NCI-H1105 treated with DMSO at 0.1 percent for 48 hours (cell line): ENCODE measurements around the gene ARPC5.

ENCODE experiments used
- DNase-seq: peaks from one replicate; lab custom pipeline; 2025; lab: John Stamatoyannopoulos, UW

ARPC5 gene

GRCh38 chr1:183585038-183585437, 50.5 kb downstream of the ARPC5 start:
- DNase-seq, result no peak

GRCh38 chr1:183584147-183584546, 51.4 kb downstream of the ARPC5 start:
- no peak for DNase-seq

GRCh38 chr1:183583466-183583865, 52.1 kb downstream of the ARPC5 start:
- no peak for DNase-seq

- DNase-seq, result no peak
Measured at GRCh38 chr1:183582021-183582713, 53.4 kb downstream of the ARPC5 start.

GRCh38 chr1:183580281-183580682, 55.3 kb downstream of the ARPC5 start:
- no peak for DNase-seq

GRCh38 chr1:183578856-183579255, 56.7 kb downstream of the ARPC5 start:
- no peak for DNase-seq

GRCh38 chr1:183577897-183578465, 57.6 kb downstream of the ARPC5 start:
- no peak for DNase-seq

GRCh38 chr1:183576537-183576936, 59.0 kb downstream of the ARPC5 start:
- DNase-seq, result no peak

GRCh38 chr1:183575606-183576005, 60.0 kb downstream of the ARPC5 start:
- no peak for DNase-seq

- DNase-seq, result no peak
Measured at GRCh38 chr1:183572721-183573120, 62.9 kb downstream of the ARPC5 start.

GRCh38 chr1:183571678-183572268, 63.8 kb downstream of the ARPC5 start:
- DNase-seq, result no peak
